DLD1 (cell line): ENCODE data around the gene SLC26A11.
"Not testable (repeated sequence)": the region's sequence is repeated elsewhere in the genome, so short reads cannot be mapped to it uniquely, and the experiment has no call there.

Source experiments
- in situ Hi-C: cut with HindIII; loops from 2 replicates; pipeline ENCODE4 v1.10.0; 2017; ENCODE audit warnings: low sequenced_read_pairs

Gene SLC26A11

GRCh38 chr17:80195671-80196529 is 24.3 kb upstream of the SLC26A11 start:
- in situ Hi-C loops = no loop called here

GRCh38 chr17:80196652-80197051 is 23.6 kb upstream of the SLC26A11 start:
- in situ Hi-C loops = no loop called here

GRCh38 chr17:80198144-80198661 is 22.0 kb upstream of the SLC26A11 start:
- in situ Hi-C loops = no loop called here

GRCh38 chr17:80199295-80199694 is 20.9 kb upstream of the SLC26A11 start:
- in situ Hi-C loops = not testable (repeated sequence)

GRCh38 chr17:80201446-80201845 is 18.8 kb upstream of the SLC26A11 start:
- in situ Hi-C loops = no loop called here

GRCh38 chr17:80202197-80202596 is 18.0 kb upstream of the SLC26A11 start:
- in situ Hi-C loops = no loop called here

DNA sequence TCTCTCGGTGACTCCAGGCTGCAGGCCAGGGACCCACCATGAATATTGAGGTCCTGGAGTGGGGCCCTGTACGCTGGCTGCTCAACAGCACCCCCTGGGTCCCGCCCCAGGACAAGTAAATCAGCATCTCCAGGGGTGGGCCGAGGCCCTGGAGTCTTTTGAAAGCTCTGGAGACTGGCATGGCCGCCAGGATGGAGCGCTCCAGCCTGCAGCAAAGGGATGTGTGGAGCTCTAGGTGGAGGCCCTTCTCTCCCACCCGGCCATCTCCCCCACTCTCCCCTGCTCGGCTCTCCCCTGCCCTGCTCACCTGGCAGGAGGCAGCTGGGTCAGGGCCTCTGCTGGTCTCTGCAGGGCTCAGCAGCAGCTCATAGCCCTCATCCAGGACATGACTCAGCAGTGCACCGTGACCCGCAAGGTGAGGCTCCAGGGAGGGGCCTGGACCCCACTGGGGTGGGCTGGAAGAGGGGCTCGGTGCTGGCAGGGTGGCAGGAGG is 16.7 kb upstream of the SLC26A11 start:
- in situ Hi-C loops = no loop called here

DNA sequence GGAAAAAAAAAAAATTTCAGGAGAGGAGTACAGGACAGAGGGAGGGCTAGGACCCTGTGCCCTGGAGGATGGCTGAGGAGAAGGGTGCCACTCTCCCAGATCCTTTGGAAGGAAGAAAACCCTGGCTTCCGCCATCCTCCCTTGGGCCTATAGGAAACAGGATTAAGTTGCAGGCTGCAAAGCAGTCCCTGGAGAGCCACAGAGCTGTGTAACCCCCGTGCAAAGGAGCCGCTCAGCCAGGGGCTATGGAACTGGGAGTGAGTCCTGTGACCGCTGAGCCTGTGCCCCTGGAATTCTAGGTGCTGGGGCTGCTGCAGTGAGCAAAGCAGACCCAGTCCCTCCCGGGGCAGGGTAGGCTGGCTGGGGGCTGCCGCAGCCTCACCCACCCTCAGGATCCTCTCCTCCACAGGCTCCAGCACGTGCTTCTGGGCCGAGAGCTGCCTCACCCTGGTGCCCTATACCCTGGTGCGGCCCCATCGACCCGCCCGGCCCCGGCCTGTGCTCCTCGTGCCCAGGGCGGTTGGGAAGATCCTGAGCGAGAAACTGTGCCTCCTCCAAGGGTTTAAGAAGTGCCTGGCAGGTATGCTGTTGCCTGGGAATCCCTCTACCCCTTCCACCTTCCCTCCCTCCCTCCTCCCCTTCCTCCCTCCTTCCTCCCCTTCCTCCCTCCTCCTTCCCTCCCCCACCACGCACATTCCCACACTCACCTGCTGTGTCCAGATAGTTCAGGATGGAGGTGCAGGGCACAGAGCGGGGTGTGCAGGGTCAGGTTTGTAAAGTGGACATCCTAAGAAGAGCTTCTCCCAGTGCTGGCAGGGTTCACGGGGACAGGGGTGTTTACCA is 15.4 kb upstream of the SLC26A11 start:
- in situ Hi-C loops = no loop called here

DNA sequence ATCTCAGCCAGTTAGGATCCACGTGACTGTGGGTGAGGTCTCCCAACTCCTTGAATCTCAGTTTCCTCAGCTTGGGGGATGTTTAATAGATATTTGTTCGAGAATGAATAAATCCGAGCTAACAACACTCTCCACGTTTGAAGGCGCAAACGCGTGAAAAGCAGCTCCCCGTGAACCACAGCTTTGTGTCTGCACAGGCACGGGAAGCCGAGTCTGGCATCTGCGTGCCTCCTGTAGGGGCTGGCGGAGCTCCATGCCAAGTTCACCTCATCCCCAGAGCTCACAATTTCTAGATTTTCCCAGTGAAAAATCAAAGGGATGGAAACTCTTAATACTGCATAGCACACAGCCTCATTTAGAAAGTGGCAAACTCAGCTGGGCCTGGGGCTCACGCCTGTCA is 14.4 kb upstream of the SLC26A11 start:
- in situ Hi-C loops = no loop called here

DNA sequence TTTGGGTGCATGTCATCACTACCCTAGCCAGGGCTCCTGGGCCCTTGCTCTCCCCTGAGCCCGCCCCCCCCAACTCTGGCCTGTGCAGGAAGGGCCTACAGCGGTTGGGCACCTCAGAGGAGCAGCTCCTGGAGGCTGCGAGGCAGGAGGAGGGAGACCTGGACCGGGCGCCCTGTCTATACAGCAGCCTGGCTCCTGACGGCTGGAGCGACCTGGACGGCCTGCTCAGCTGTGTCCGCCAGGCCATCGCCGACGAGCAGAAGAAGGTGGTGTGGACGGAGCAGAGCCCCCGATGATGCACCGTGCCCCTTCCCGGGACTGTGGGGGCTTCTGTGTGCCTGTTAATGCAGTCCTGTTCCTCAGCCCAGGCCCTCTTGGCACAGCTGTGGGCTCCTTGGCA is 12.2 kb upstream of the SLC26A11 start:
- in situ Hi-C loops = no loop called here

- in situ Hi-C loops = no loop called here
Measured at GRCh38 chr17:80209765-80210164, 10.5 kb upstream of the SLC26A11 start.

GRCh38 chr17:80210348-80211108 is 9.7 kb upstream of the SLC26A11 start:
- in situ Hi-C loops = no loop called here

- in situ Hi-C loops = no loop called here
Measured at GRCh38 chr17:80212109-80212508, 8.1 kb upstream of the SLC26A11 start.

DNA sequence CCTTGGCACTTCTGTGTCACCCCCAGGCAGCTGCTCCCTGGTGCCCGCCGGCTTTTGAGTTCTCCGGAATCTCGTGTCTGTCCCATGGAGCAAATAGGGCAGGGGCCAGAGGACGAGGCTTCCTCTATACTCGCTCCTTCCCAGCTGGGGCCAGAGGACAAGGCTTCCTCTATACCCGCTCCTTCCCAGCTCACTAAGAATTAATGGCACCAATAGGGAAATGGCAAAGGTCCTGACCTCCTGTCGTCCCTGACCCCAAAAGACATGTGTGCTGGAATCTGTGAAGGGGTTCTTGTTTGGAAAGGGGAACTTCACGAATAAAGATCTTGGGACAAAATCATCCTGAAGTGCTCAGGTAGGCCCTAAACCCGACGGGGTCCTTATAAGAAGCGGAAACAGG is 7.7 kb upstream of the SLC26A11 start:
- in situ Hi-C loops = no loop called here

GRCh38 chr17:80212962-80213642 is 7.1 kb upstream of the SLC26A11 start:
- in situ Hi-C loops = no loop called here

DNA sequence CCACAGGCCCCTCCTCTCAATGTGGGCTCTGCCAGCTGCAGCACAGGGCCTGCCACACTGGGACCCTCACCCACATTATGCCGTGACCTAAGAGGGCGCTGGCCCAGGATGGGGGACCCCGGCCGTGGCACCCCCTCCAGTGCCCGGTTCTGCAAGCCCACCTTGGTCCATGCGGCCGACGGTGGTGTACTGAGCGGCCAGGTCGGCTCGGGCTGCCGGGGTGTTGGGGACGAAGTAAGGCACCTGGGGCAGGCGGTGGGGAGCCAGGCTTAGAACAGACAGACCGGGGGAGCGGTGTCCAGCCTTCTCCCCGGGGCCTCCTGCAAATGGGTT is 6.6 kb upstream of the SLC26A11 start:
- in situ Hi-C loops = no loop called here

DNA sequence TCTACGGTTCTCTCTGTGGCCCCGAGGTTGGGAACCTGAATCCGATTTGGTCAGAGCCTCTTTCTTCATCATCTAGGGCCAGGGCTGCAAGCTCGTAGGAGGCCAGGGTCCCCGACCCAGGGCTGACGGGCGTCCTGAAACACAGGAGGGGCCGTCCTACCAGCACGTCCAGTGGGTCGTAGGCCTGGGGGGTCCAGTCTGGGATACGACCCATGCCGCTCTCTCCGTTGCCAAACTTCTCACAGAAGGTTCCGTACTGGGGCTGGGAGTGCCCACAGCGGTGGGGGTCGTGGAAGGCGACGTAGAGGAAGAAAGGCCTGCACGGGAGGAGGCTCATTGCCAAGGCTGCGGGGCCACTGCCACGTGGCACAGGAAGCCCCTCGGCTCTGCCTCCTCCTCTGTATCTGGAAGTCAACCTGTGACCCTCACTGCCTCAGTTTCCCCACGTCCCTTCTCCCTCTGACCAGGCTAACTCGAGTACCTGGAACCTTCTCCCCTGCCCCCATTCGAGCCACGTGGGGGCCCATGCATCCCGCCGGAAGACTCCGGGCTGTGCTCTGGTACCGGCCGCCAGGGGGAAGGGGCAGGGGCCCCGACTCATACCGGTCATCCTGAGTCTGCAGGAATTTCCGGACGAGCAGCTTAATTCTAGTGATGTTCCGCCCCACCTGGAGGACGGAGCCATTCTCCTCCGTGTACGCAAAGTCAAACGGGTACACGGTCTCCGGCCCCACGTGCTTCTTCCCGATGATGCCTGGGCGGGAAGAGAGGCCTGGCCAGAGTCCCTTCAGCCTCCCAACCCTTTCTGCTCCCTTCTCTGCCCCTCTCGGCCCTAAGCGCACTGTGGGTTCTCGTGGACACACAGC is 6.0 kb upstream of the SLC26A11 start:
- in situ Hi-C loops = no loop called here

- in situ Hi-C loops = no loop called here
Measured at GRCh38 chr17:80214878-80215210, 5.4 kb upstream of the SLC26A11 start.
